GM18870 (cell line): Measurements from ENCODE around the gene TPM1.

Experiments used
- ATAC-seq: cut with Tn5 transposase; IDR thresholded peaks from one replicate; pipeline ENCODE4 v1.9.1; 2021; ENCODE audit warnings: moderate library complexity; ENCODE audit not compliant: unreplicated experiment

TPM1 gene

DNA sequence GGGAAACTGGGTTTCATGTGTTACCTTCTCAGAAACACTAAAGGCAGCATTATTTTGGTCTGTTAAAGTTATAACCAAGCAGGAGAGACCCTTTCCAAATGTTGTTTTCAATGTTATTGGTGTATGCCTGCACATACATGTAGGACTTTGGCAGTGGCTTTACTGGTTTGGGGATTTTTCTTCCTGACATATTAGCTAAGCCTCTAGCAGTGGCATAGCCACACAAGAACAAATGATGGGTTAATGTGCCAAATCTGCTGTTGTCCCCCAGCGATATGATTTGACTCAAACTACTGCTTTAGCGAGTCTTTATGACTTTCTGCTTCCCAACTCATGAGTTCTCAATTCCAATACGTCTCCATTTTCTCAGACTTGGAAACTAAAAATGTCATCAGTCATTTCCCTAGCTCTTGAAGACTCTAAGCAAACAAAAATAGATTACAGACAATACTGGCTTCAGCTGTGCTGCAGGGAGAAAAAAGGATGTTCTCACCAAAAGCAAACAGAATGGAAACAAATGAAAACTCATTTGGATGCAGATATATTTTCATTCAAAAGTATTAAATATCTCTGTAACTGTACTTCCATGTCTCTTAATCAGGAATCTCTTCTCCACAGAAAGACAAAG is 29.6 kb downstream of the TPM1 start:
- ATAC-seq = no peak

GRCh38 chr15:63072809-63073277 is 30.3 kb downstream of the TPM1 start:
- ATAC-seq = no peak

- ATAC-seq = no peak
Observed at GRCh38 chr15:63073497-63074172, 31.1 kb downstream of the TPM1 start.

GRCh38 chr15:63075015-63075983 is 32.8 kb downstream of the TPM1 start:
- no peak for ATAC-seq

GRCh38 chr15:63075984-63076713 is 33.6 kb downstream of the TPM1 start:
- no peak for ATAC-seq

- ATAC-seq = no peak
Observed at GRCh38 chr15:63076714-63077046, 34.1 kb downstream of the TPM1 start.

DNA sequence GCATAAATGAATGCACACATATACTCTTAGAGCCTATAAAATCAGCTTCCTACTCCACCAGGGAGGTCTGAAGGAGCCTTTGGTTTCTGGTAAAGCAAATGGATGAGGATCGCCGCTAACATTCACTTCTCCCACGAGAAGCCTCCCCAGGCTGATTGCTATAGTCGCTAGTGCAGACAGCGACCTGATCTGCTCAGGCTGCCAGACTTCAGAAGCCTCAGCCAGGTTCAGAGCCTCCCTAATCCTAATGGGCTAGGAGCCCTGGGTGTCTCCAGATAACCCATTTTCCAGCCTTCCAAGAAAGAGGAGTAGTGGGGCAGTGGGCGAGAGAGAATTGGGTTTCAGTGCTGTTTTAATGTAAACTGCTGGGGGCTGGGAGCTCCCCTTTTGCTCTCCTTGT is 35.4 kb downstream of the TPM1 start:
- no peak for ATAC-seq

GRCh38 chr15:63079947-63080626 is 37.5 kb downstream of the TPM1 start:
- no peak for ATAC-seq

GRCh38 chr15:63080634-63081250 is 38.2 kb downstream of the TPM1 start:
- no peak for ATAC-seq

GRCh38 chr15:63082366-63082765 is 39.8 kb downstream of the TPM1 start:
- ATAC-seq = no peak

GRCh38 chr15:63083044-63083443 is 40.5 kb downstream of the TPM1 start:
- no peak for ATAC-seq

DNA sequence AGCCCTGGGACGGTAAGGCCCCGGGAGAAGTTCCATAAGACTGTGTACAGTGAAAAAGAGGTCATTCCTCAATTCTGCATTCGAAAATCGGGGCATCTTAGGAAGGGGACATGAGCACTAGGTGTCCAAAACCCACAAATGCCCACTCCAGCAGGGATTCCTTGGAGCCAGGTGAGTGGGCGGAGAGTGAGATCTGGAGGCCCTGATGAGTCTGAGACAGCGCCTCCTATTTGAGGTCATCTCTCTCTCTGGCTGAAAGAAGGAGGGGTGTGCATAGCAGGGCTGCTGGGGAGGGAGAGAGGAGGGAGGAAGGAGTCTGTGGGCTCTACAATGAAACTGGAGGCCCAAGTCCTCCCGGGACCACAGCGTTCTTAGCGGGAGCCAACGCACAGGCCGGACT is 41.0 kb downstream of the TPM1 start:
- no peak for ATAC-seq

GRCh38 chr15:63084806-63085205 is 42.3 kb downstream of the TPM1 start:
- ATAC-seq = no peak

GRCh38 chr15:63085289-63085688 is 42.7 kb downstream of the TPM1 start:
- ATAC-seq = no peak

- no peak for ATAC-seq
Observed at GRCh38 chr15:63086271-63086670, 43.7 kb downstream of the TPM1 start.

DNA sequence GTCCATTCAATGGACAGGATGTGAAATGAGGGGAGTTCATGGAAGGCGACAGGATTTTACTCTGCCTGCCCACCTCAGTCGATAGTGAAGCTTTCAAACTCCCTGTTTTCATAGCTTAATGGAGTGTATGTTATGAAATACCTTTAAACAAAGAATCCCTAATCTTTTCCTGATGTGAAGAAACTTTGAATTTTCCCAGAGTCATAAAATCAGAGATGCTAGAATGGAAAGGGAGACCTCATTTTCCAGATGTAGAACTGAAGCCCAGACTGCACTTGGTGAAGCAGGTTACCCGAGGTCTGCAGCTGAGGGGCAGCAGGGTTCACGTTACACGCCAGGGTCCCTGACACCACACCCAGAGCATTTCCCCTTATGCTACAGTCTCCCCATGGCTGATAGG is 44.4 kb downstream of the TPM1 start:
- no peak for ATAC-seq

DNA sequence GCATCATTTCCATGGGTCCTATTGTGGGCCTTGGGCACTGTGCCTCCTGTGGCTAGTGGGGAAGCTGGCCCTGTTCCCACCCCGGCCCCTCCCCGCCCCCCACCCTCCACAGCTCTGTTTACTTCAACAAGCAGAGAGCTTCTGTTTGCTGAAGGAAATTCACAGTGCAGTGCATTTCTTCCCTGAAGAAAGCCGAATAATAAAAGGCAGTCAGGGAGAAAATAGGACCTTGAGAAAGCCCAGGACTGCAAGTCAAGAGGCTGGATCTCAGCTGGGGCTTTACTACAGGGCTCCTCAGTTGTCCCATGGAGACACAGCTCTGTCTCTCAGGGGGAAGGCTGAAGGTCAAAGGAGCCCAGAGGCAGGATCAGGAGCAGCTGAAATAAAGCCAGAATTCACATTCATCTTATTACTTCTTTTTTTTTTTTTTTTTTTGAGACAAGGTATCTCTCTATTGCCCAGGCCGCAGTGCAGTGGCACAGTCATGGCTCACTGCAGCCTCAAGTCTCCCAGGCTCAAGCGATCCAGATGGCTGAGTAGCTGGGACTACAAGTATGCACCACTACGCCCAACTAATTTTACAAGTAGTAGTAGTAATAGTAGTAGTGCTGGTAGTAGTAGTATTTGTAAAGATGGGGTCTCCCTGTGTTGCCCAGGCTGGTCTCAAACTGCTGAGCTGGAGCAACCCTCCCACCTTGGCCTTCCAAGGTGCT is 46.1 kb downstream of the TPM1 start:
- no peak for ATAC-seq

- no peak for ATAC-seq
Observed at GRCh38 chr15:63089260-63090043, 46.9 kb downstream of the TPM1 start.

DNA sequence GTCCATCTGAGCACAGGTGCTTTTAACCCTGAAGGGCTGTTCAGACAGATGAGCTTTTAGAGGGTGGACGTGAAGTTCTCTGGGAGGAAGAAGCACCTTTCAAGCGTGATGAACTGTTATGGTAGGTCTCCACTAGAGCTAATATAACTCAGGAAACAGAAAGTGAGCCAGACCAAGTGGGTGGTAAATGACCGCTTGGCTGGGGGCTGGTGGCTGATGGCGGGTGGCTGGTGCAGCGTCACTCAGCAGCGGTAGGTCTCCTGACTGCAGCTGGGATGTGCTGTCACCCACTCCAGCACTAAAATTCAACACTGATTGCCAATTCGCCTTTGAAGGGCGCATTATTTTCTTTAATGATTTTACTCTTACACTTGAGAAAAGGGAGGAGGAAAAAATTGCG is 47.9 kb downstream of the TPM1 start:
- ATAC-seq = no peak
